IMR-90 (cell line): ENCODE results near the gene ABHD12B. TPM values are rescaled to one million over a fixed set of nuclear protein-coding genes. Genes with fewer than 3 reads are reported as not detected.

ENCODE experiments used
- ATAC-seq: fragments of 200-7000 bp; cut with Tn5 transposase; 2 replicates; pipeline ENCODE4 v1.9.1; 2020; ENCODE audit warnings: low read depth, mild to moderate bottlenecking, moderate library complexity
- BruUV-seq: library from RNA; stranded (reverse); fragments of 400-500 nt; replicated peaks from 2 replicates; lab custom pipeline; 2021; lab: Mats Ljungman, UMichigan
- CTCF ChIA-PET: fragments of 300-600 bp; formaldehyde crosslinking; extraction: SDS; loops from one replicate; lab custom pipeline; 2021; ENCODE audit warnings: antibody characterized with exemption; lab: Yijun Ruan, JAX
- POLR2A ChIA-PET: fragments of 300-600 bp; sonication (Branson Sonifier 250); formaldehyde crosslinking; loops from one replicate; lab custom pipeline; 2022; ENCODE audit warnings: antibody characterized with exemption; ENCODE audit not compliant: unreplicated experiment; lab: Charles Lee
- DNase-seq: peaks from one replicate; pipeline ENCODE4 v3.0.0; 2013
- H2AFZ ChIP-seq: replicated peaks from 2 replicates; pipeline ENCODE3; 2013; ENCODE audit warnings: low read length, mild to moderate bottlenecking; ENCODE audit not compliant: poor library complexity
- H2AK5ac ChIP-seq: 2 replicates; pipeline ENCODE4 v1.6.1; 2013; ENCODE audit warnings: low read depth, low read length, inconsistent platforms
- H2AK9ac ChIP-seq: replicated peaks from 2 replicates; pipeline ENCODE3; 2013; ENCODE audit warnings: mild to moderate bottlenecking, low read depth, low read length, moderate library complexity; ENCODE audit not compliant: poor library complexity
- H2BK120ac ChIP-seq: 2 replicates; pipeline ENCODE4 v1.6.1; 2013; ENCODE audit warnings: low read depth, low read length, inconsistent platforms
- H2BK15ac ChIP-seq: 3 replicates; pipeline ENCODE4 v1.6.1; 2013; ENCODE audit warnings: low read depth, low read length, inconsistent platforms
- H2BK20ac ChIP-seq: 2 replicates; pipeline ENCODE4 v1.6.1; 2013; ENCODE audit warnings: low read depth, mild to moderate bottlenecking, inconsistent platforms, low read length, moderate library complexity
- H2BK5ac ChIP-seq: 2 replicates; pipeline ENCODE4 v1.6.1; 2013; ENCODE audit warnings: mild to moderate bottlenecking, low read depth, low read length, inconsistent platforms; ENCODE audit not compliant: poor library complexity, severe bottlenecking
- H3K14ac ChIP-seq: replicated peaks from 2 replicates; pipeline ENCODE4 v1.6.1; 2013; ENCODE audit warnings: low read depth, low read length, inconsistent platforms
- H3K18ac ChIP-seq: 2 replicates; pipeline ENCODE4 v1.6.1; 2013; ENCODE audit warnings: low read depth, low read length, control low read depth
- H3K23ac ChIP-seq: 2 replicates; pipeline ENCODE4 v1.6.1; 2013; ENCODE audit warnings: low read depth, low read length, inconsistent platforms
- H3K27ac ChIP-seq: 2 replicates; pipeline ENCODE4 v1.5.1; 2013; ENCODE audit warnings: mild to moderate bottlenecking, control low read depth, low read length; ENCODE audit not compliant: insufficient read depth
- H3K27me3 ChIP-seq: 2 replicates; pipeline ENCODE4 v1.6.1; 2013; ENCODE audit warnings: low read length; ENCODE audit not compliant: control insufficient read depth, insufficient read depth
- H3K36me3 ChIP-seq: 2 replicates; pipeline ENCODE4 v1.6.1; 2013; ENCODE audit warnings: low read length, mixed read lengths; ENCODE audit not compliant: control insufficient read depth, insufficient read depth
- H3K4ac ChIP-seq: 2 replicates; pipeline ENCODE4 v1.6.1; 2013; ENCODE audit warnings: low read depth, low read length, inconsistent platforms
- H3K4me1 ChIP-seq: 2 replicates; pipeline ENCODE4 v1.6.1; 2013; ENCODE audit warnings: low read length, mixed read lengths; ENCODE audit not compliant: control insufficient read depth, insufficient read depth
- H3K4me2 ChIP-seq: 2 replicates; pipeline ENCODE4 v1.6.1; 2013; ENCODE audit warnings: low read depth, mild to moderate bottlenecking, control low read depth, low read length, moderate library complexity
- H3K4me3 ChIP-seq: 2 replicates; pipeline ENCODE4 v1.5.1; 2013; ENCODE audit warnings: low read depth, mild to moderate bottlenecking, control low read depth, low read length, moderate library complexity; ENCODE audit not compliant: insufficient read depth
- H3K56ac ChIP-seq: 2 replicates; pipeline ENCODE4 v1.6.1; 2013; ENCODE audit warnings: low read length, inconsistent platforms; ENCODE audit not compliant: insufficient read depth; ENCODE audit errors: extremely low read depth
- H3K79me1 ChIP-seq, 2 experiments: 2 replicates each; pipeline ENCODE4 v1.6.1; 2013; ENCODE audit warnings: low read length in 2 of 2, inconsistent platforms in 1 of 2, low read depth in 1 of 2
- H3K9ac ChIP-seq: 2 replicates; pipeline ENCODE4 v1.6.1; 2013; ENCODE audit warnings: low read depth, low read length, control low read depth
- H3K9me1 ChIP-seq: 2 replicates; pipeline ENCODE4 v1.6.1; 2013; ENCODE audit warnings: low read length, inconsistent platforms; ENCODE audit not compliant: insufficient read depth
- H3K9me3 ChIP-seq: 2 replicates; pipeline ENCODE4 v1.6.1; 2013; ENCODE audit warnings: low read length; ENCODE audit not compliant: control insufficient read depth, insufficient read depth
- H4K20me1 ChIP-seq: 2 replicates; pipeline ENCODE4 v1.6.1; 2013; ENCODE audit warnings: low read length, inconsistent platforms; ENCODE audit not compliant: insufficient read depth
- H4K5ac ChIP-seq: 2 replicates; pipeline ENCODE4 v1.6.1; 2013; ENCODE audit warnings: mild to moderate bottlenecking, low read depth, low read length, control low read depth
- H4K8ac ChIP-seq, 2 experiments: 2 replicates each; pipeline ENCODE4 v1.6.1; 2013; ENCODE audit warnings: low read depth in 2 of 2, low read length in 2 of 2, control low read depth in 1 of 2, inconsistent platforms in 1 of 2
- H4K91ac ChIP-seq: 2 replicates; pipeline ENCODE4 v1.6.1; 2013; ENCODE audit warnings: low read depth, low read length, inconsistent platforms; ENCODE audit not compliant: insufficient read depth
- MAFK ChIP-seq: IDR thresholded peaks from 2 replicates; pipeline ENCODE4 v1.6.1; 2012; ENCODE audit warnings: low read depth, low read length, improper control_type of control experiment
- POLR2A ChIP-seq: IDR thresholded peaks from 2 replicates; pipeline ENCODE4 v1.6.1; 2012; ENCODE audit warnings: mild to moderate bottlenecking, low read depth, low read length
- RAD21 ChIP-seq: IDR thresholded peaks from 2 replicates; pipeline ENCODE4 v1.6.1; 2012; ENCODE audit warnings: low read length, improper control_type of control experiment
- WGBS, 2 experiments: methylation state at CpG; one replicate each; pipeline versions ENCODE4 v1.1.5 to v1.1.7; 2013; ENCODE audit warnings: missing lambda C conversion rate in 2 of 2; ENCODE audit not compliant: insufficient read length in 1 of 2; ENCODE audit errors: extremely low coverage in 2 of 2; 5-methylcytosine and 5-hydroxymethylcytosine counted together
- dilution Hi-C: fragments of 300-500 bp; cut with HindIII; formaldehyde crosslinking; loops from one replicate; pipeline ENCODE4 v1.14.3; 2018; ENCODE audit warnings: low sequenced_read_pairs; ENCODE audit not compliant: unreplicated experiment
- in situ Hi-C: fragments of 300-500 bp; cut with MboI; formaldehyde crosslinking; loops from 3 replicates; pipeline ENCODE4 v1.14.3; 2019; ENCODE audit warnings: low sequenced_read_pairs, inconsistent platforms, mixed read lengths
- intact Hi-C: fragments of 100-400 bp; cut with micrococcal nuclease; formaldehyde crosslinking; loops from 2 replicates; pipeline ENCODE4 v1.10.0; 2022
- polyA plus RNA-seq, 3 experiments: library from polyadenylated mRNA; depleted of rRNA; stranded (reverse); fragments of >200 nt; gene quantifications; 2 replicates each; pipeline ENCODE4 v1.2.3, GENCODE V29; 2012; ENCODE audit warnings: low replicate concordance in 1 of 3
- total RNA-seq: library from RNA; depleted of rRNA; stranded (reverse); fragments of >200 nt; gene quantifications from 2 replicates; pipeline ENCODE4 v1.2.3, GENCODE V29; 2012

The ABHD12B gene
- total and polyA plus RNA-seq, 2 of the 4 experiments (the other 2 are of a cell fraction), result 0.18 TPM; not detected in 1

GRCh38 chr14:50944647-50945413 lies 73.0 kb downstream of the ABHD12B start:
- no TSS peak for BruUV-seq
- dilution Hi-C loops, result no loop called here

More at GRCh38 chr14:50944647-50945413, 73.0 kb downstream of the ABHD12B start:
- Histone ChIP-seq H2AK5ac (0 out of 2 replicates have a peak overlapping the region, but pooled peaks have one; percentile 18), H2AK9ac (peak overlapping the region; percentile 21), H2BK120ac (peak overlapping the region; percentile 24), H2AFZ (peak overlapping the region; percentile 98), H3K56ac (peak overlapping the region; percentile 12; the same call in 1 of the 2 replicates), H4K91ac (peak overlapping the region; percentile 36), H4K8ac (peak overlapping the region; percentile 2 to 35; a peak in 2 of 4 replicates), H2BK5ac (peak overlapping the region; percentile 22), H3K4me3 (peak overlapping the region; percentile 96), H3K27me3 (no peaks in the 10 kb centered on the region), H3K4ac (peak overlapping the region; percentile 55), H2BK20ac (peak overlapping the region; percentile 42; the same call in 1 of the 2 replicates), H4K20me1 (no peaks in the 10 kb centered on the region), H3K9ac (peak overlapping the region; percentile 60), H3K27ac (peak overlapping the region; percentile 12), H3K23ac (peak overlapping the region; percentile 39), H3K18ac (peak overlapping the region; percentile 37), H3K9me3 (no peaks in the 10 kb centered on the region), H3K4me2 (peak overlapping the region; percentile 83), H3K4me1 (peaks cover 9% of the 10 kb centered on the region; the same call in 1 of the 2 replicates), H3K14ac (peak overlapping the region; percentile 3; the same call in 1 of the 2 replicates), H3K36me3 (peaks cover 2% of the 10 kb centered on the region; the same call in 1 of the 2 replicates), H4K5ac (peak overlapping the region; percentile 40; the same call in 1 of the 2 replicates), H3K79me1 (peaks cover 4 to 5% of the 10 kb centered on the region in 2 experiments; a peak in 1 of 4 replicates), H2BK15ac (peak overlapping the region; percentile 33; the same call in 1 of the 3 replicates), H3K9me1 (no peaks in the 10 kb centered on the region; the same call in 1 of the 2 replicates)
- TF ChIP-seq MAFK (peak; percentile 59), POLR2A (peak; percentile 21; the same call in 1 of the 2 replicates), RAD21 (no peak)
- in situ Hi-C loops, result no loop called here
- ATAC-seq (peak; percentile 64), DNase-seq (peak; percentile 35)
- POLR2A ChIA-PET, result interaction anchor here (0.5 kb wide), 1 partner anchor 211 kb away, joined by 3 read pairs; no protein-coding TSS in a partner anchor
- CTCF ChIA-PET, result interaction anchor here (0.7 kb wide), 1 partner anchor 11 kb away, joined by 3 read pairs; no protein-coding TSS in a partner anchor
- intact Hi-C loops, result no loop called here
- 7% methylated on average over 6 of the region's 29 CpGs; no CpG with 5 or more reads in 1 of the 2 experiments for WGBS, 2 experiments
